H1 (cell line): ENCODE measurements around the gene DTX3. TPM values are rescaled to one million over a fixed set of nuclear protein-coding genes. Genes with fewer than 3 reads are reported as not detected.

Experiments used
- EP300 ChIP-seq, 2 experiments: IDR thresholded peaks; 1 replicate in 1 of 2; 2 replicates in 1 of 2; pipeline ENCODE4 v1.6.1; 2011 to 2012; ENCODE audit warnings: low read depth in 2 of 2, low read length in 2 of 2, mild to moderate bottlenecking in 2 of 2, borderline replicate concordance in 1 of 2, inconsistent platforms in 1 of 2, moderate library complexity in 1 of 2
- GTF2F1 ChIP-seq: IDR thresholded peaks from 2 replicates; pipeline ENCODE4 v1.6.1; 2012; ENCODE audit warnings: low read depth, low read length, improper control_type of control experiment, borderline replicate concordance
- TEAD4 ChIP-seq: IDR thresholded peaks from 2 replicates; pipeline ENCODE4 v1.6.1; 2012; ENCODE audit warnings: low read depth, low read length, inconsistent platforms, mixed read lengths
- polyA plus RNA-seq, 7 experiments: library from polyadenylated mRNA; depleted of rRNA in 3 of 7; stranded (reverse) in 5 of 7; unstranded in 2 of 7; fragments of >200 nt in 5 of 7; fragments of 200-250 nt in 2 of 7; gene quantifications; 1 replicate in 5 of 7; 2 replicates in 1 of 7; 4 replicates in 1 of 7; pipeline versions ENCODE4 v1.2.1 to v1.2.3, GENCODE V29; 2011 to 2013; ENCODE audit warnings: missing spikeins in 2 of 7, mixed read lengths in 2 of 7
- total RNA-seq: library from RNA; stranded (reverse); fragmentation: NEBNext Ultra II Directional; extraction: Animal tissue kit (Norgen Biotek cat#: 25700); gene quantifications from 2 replicates; pipeline ENCODE4 v1.2.1, GENCODE V29; 2021

The DTX3 gene
- total and polyA plus RNA-seq, 2 of the 8 experiments (the other 6 are each of a cell fraction or from before 2014, with no cell fraction given), result 41.8 to 92.5 TPM

GRCh38 chr12:57629897-57630471 is 25.4 kb downstream of the DTX3 start (continued):
- TF ChIP-seq EP300 (IDR thresholded peaks at IDR 0.05; ENCODE audit: borderline replicate concordance in 1 of 2, low read depth in 2 of 2, low read length in 2 of 2), result no peak
- TF ChIP-seq GTF2F1, result no peak
- TF ChIP-seq TEAD4, result no peak
